Measurements from ENCODE around the gene PRKD1.

The PRKD1 gene

DNA sequence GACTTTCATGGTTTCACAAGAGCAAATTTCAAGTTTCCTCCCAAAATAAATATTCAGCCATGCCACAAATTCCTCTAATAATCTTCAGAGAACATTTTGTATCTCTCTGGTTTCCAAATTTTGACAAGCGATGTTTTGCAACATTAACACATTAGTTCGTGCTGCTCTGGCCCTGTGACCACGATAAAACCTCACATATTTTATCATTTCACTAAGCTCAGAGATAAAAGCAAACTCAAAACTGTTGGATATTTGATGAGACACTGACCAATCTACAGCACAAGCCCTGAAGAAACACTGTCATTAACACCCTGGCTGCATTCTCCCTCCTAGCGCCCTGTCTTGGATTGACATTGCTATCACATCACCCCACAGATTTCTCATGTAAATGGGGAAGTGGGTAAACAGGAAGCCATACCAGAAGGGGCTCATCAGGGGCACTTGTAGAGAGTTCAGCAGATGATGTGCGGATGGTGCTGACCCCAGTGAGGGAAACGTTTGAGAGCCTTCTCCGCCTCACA lies 264.3 kb downstream of the PRKD1 start:
- DNase-seq, result no peak

- no peak for DNase-seq
These were observed 272.6 kb downstream of the PRKD1 start for GRCh38 chr14:29654901-29655550.

DNA sequence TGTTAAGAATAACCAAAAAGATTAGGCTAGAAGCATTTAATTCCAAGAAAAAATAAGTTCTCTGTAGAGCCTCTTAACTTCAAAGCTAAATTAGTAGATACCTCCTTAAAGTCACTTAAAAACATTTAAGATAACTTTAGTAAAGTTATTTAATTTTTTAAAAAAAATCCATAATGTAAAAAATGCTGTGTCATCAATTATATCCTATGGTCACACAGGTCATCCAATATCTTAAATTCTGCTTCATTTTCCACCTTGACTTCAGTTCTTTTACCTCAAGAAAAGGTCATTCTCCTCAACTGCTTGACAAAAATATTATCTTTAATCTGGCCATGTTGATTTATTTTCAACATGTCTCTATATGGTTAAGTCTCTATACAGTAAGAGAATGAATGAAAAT lies 274.3 kb downstream of the PRKD1 start:
- no peak for DNase-seq

- DNase-seq, result no peak
These were observed 275.1 kb downstream of the PRKD1 start for GRCh38 chr14:29652571-29652970.

- no peak for DNase-seq
These were observed 276.9 kb downstream of the PRKD1 start for GRCh38 chr14:29650554-29651269.

GRCh38 chr14:29649170-29649569 lies 278.5 kb downstream of the PRKD1 start:
- DNase-seq, result no peak

- no peak for DNase-seq
These were observed 279.6 kb downstream of the PRKD1 start for GRCh38 chr14:29648045-29648444.

- no peak for DNase-seq
These were observed 282.5 kb downstream of the PRKD1 start for GRCh38 chr14:29645117-29645516.

DNA sequence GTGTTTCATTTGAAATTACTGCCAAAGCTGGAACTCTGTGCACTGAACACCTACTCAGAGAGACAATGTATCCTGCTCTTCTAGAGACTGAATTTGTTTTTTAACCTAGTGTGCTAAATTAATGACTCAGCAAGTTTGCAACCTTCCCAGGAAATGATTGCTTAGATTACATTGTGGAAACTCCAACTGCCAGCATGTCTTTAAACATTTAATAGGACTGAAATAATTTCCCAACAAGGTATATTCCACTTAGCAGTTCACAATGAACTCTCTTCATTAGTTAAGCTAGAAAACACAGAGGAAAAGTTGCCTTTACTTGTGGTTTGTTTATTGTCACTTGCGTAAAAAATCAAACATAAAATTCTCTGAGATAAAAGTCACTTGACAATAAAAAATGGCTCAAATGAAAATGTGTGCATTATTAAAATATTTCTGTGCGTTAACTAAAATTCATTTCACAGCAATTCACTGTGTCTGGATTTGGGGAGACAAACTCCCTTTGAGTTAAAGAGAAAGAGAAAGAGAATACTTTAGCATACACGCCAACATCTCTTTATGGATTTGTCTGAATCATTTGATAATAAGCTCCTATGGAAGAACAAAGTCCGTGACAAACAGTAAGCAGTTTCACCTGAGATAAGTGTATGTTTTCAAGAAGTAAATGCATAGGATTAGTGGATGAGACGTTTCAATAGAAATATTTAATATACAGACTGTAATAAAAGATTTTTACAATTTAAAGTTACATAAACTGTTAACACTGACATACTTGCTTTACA lies 284.0 kb downstream of the PRKD1 start:
- peak; percentile 5 for DNase-seq

GRCh38 chr14:29637411-29637810 lies 290.2 kb downstream of the PRKD1 start:
- DNase-seq, result no peak

DNA sequence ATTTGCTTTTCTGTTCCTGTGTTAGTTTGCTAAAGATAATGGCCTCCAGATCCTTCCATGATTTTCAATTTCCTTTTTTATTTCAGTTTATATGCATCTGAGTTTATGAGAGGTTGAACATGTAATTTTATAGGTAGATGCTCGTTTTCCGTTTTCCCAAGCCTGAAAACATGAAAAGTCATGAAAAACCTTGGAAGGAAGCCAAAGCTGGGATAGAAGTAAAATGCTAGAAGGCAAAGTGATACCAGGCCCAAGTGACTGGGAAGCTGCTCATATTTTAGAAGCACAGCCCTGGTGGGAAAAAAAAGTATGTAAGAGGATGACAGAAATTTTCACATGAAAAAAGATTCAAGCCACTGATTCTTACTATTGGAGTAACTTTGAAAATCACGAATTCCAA lies 290.8 kb downstream of the PRKD1 start:
- DNase-seq, result no peak

DNA sequence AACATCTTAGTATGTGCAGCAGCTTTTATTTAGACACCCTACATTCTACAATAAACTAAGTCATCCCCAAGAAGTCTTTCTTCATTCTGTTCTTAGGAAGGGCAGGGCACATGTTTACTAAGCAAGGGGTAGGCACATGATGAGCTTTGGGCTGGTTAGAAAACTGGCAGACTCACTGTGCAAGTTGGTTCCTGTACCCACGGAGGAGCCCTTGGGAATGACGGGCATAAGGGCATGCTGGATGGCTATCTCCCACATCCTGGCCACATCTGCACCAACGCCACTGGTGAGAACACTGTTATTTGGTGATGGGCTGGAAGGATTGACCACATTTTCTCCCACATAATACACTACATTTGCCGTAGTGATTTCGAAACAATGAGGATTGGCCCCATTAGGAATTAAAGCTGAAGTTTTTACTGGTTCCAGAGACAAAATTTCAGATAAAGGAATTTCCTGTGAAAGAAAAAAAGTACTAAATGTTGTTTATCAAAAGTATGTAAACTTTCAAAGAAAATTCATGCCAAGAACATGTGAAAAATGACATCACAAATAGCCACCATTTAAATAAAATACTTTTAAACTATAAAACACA lies 297.0 kb downstream of the PRKD1 start:
- DNase-seq, result no peak

- no peak for DNase-seq
These were observed 297.8 kb downstream of the PRKD1 start for GRCh38 chr14:29629839-29630238.

- DNase-seq, result no peak
These were observed 300.5 kb downstream of the PRKD1 start for GRCh38 chr14:29627137-29627536.

DNA sequence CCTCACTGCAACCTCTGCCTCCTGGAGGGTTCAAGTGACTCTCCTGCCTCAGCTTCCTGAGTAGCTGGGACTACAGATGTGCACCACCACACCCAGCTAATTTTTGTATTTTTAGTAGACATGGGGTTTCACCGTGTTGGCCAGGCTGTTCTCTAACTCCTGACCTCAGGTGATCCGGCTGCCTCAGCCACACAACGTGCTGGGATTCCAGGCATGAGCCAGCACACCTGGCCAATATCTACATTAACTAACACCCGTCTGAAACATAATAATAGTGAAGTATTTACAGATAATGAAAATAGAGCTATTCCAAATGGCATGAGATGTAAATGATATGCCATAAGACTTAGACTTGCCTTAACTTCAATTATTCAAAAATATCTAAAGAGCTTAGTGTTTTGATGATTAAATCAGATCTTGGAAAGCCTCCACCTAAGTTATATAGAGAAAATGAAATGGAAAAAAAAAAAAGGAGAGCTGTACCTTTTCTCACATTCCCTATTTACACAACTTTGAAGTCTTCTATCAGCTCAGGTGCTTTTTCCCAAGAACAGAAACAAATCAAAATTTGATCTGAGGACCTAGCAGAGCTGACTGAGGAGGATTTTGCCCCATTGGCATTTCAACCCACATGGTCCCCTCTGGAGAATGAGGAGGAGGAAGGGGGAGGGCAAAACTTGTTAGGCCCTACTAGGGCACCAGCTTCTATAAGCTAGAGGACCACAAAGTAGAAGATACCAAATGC lies 309.2 kb downstream of the PRKD1 start:
- DNase-seq, result no peak

DNA sequence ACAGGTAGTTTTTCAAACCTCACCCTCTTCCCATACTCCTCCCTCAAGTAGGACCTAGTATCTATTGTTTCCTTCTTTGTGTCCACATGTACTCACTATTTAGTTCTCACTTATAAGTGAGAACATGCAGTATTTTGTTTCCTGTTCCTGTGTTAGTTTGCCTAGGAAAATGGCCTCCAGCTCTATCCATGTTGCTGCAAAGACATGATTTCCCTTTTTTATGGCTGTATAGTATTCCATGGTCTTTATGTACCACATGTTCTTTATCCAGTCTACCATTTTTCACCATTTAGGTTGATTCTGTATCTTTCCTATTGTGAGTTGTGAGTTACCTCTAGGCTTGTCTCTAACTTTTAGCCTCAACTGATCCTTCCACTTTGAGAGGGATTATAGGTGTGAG lies 310.7 kb downstream of the PRKD1 start:
- no peak for DNase-seq

- DNase-seq, result no peak
These were observed 318.8 kb downstream of the PRKD1 start for GRCh38 chr14:29608861-29609260.

- DNase-seq, result no peak
These were observed 320.5 kb downstream of the PRKD1 start for GRCh38 chr14:29607169-29607568.

GRCh38 chr14:29603696-29604095 lies 324.0 kb downstream of the PRKD1 start:
- no peak for DNase-seq

DNA sequence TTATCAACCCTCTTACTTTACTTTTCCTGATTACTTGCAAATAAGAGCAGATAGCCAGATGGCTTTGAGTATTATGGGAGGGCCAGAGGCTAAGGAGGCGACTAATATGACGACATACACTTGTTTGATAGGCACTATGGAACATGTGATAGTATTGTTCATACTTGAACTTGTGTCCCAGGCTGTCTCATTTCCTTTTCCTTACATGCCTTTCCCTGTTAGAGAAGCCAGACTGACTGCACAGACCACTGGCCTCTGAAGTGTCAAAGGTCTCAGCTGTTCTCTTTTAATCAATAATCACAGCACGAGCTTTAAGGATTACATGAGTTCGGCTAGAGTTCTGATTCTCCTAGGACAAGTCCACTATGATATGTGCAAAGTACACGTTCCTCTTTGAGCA lies 326.0 kb downstream of the PRKD1 start:
- DNase-seq, result no peak

GRCh38 chr14:29587761-29588470 lies 339.7 kb downstream of the PRKD1 start:
- DNase-seq, result no peak

DNA sequence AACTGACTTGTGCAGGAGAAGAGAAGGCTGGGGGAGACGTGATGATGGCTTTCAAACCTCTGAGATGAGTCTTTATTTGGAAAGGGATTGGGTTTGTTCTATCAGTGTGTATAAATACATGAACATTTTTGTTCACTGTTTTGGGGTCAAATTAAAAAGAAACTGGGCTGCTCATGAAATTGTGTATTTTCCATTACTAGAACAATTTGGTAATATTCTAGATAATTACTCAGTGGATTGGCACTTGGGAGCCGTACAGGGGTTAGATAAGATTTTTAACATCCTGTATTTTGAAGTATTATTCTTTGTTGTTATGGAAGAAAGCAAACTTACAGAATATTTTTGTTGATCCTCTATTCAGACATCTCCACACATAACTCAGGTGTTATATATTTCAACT lies 340.6 kb downstream of the PRKD1 start:
- no peak for DNase-seq
